GM18951 (cell line): ENCODE results near the gene ZBTB16.
"Not testable (repeated sequence)": the region's sequence is repeated elsewhere in the genome, so short reads cannot be mapped to it uniquely, and the experiment has no call there.

Experiments used
- POLR2A ChIP-seq: IDR thresholded peaks from 4 replicates; pipeline ENCODE4 v1.6.1; 2011; ENCODE audit warnings: mild to moderate bottlenecking; ENCODE audit not compliant: insufficient read length, insufficient read depth; ENCODE audit errors: extremely low read depth
- in situ Hi-C: fragments of 300-500 bp; cut with MboI; formaldehyde crosslinking; loops from one replicate; pipeline ENCODE4 v1.12.0; 2022; ENCODE audit warnings: low sequenced_read_pairs, mixed read lengths, inconsistent platforms; ENCODE audit not compliant: unreplicated experiment

The ZBTB16 gene

DNA sequence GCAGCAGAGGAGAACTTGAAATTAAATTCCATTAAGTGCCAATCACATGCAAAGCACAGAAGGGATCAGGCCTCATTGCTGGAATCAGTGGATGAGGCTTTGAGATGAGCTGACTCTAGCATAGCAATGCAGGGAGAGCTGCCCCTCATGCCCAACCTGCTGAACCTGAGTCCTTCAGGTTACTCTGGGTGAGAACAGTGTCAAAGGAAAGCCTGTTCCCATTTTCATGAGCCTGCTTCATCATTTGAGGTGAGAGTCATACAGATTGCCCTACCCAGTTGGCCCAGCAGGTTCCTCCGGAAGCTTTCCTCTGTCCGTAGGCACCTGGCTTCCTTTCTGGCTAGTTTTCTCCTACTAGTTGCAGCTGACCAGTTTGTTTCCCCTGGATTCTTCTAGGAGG, 25.9 kb upstream of the ZBTB16 start:
- TF ChIP-seq POLR2A, result no peak
- in situ Hi-C loops, result no loop called here

DNA sequence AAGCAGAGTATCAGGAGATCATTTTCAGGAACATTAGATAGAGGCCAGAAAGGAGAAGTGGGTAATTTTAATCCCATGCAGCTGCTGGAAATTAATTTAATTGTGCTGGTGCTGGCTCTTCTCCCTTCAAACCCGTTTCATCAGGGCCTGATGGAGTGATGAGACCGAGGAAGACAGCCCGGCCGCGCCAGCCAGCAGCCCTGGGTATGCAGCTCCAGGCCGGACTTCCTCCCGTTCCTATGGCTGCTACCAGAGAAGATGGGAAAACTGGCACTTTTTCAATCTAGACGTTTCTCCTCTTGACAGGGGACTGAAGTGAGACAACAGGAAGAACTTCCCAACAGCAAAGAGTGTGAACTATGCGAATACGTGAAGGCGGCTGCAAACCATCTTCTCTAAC, 24.6 kb upstream of the ZBTB16 start:
- in situ Hi-C loops, result no loop called here
- TF ChIP-seq POLR2A, result no peak

DNA sequence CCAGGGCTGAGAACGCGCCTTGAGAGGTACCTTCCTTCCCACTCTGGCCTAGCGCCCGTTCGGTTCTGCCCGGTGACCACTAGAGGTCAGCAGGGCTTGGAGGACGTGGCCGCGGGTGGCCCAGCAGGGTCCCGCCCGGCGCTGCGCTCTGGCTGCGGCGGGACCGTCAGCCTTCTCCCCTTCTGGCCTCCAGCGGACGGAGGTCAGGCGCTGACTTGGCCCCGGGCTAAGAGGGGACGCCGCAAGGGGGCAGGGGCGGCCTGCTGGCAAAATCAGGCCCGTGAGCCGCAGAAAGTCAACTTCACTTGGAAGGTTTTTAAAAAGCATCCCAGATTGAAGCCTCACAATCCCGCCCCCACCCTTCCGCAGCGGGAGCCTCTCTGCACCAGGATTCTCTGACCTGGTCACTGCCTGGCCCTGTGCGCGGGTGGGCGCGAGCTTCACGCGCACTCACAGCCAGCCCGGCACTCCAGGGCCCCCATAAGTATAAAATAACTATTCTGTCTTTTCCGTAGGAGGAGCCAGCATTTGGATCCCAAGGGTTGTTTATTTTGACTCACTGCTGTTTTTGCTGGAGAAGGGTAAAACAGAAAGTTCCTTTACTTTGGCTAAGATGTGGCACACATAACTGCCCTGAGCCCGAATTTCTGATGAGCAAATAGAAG, 23.2 kb upstream of the ZBTB16 start:
- in situ Hi-C loops, result no loop called here
- no peak for TF ChIP-seq POLR2A

DNA sequence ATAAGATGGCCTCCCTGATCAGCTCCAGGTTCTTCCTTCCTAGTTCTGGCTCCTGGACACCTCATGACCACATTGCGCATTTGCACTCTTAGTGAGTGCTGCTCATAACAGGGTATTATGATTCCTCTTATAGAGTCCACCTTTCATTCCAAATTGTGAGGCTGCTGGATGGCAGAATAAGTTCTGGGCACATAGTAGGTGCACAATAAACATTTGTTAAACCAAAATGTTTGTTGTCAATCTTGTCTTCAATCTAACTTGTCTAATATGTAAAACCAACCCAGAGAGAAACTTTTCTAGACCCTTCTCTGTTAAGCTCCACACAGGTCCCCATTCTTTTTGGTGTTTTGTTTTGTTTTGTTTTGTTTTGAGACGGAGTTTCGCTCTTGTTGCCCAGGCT, 22.6 kb upstream of the ZBTB16 start:
- no peak for TF ChIP-seq POLR2A
- in situ Hi-C loops, result no loop called here

DNA sequence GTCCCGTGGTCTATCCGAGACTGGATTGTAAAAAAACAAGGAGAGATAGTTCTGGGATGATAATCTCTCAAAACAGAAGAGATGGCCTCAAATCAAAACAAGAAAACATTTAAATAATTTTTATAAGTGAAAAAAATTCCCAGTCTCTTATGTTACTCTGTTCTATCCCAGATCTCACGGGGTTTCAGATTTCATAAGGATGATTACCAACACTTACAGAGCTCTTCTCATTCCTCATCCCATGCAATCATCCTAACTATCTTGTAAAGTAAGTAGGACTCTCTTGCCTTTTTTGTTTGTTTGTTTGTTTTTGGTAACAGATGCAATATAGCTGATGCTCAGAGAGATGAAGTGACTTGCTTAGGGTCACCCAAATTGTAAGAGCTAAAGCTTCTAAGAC, 20.0 kb upstream of the ZBTB16 start:
- in situ Hi-C loops, result no loop called here

DNA sequence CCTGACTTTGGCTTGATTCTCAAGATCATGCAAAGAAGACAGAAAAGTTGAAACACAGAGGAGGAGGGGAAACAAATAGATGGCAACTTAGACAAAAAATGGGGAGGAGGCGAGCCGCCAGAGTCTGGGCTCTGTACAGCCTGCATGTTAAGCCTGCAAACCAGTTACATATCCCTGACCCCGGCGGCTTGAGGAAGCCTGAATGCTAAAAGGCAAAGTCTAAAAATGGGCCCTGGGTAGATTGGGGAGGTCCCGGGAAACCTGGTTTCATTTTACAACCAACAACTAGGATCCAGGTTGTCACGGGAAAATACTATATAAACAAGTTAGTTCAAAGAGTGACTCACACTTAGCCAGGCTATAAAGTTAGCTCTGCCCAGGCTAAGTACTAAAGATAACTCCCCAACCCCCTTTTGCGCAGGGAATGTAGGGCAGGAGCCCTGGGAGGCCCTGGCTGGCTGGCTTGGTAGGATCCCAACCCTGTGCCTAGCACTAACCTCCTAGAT, 18.8 kb upstream of the ZBTB16 start:
- no peak for TF ChIP-seq POLR2A
- in situ Hi-C loops, result no loop called here

More for the DNA sequence above, 20.0 kb upstream of the ZBTB16 start:
- TF ChIP-seq POLR2A, result no peak

DNA sequence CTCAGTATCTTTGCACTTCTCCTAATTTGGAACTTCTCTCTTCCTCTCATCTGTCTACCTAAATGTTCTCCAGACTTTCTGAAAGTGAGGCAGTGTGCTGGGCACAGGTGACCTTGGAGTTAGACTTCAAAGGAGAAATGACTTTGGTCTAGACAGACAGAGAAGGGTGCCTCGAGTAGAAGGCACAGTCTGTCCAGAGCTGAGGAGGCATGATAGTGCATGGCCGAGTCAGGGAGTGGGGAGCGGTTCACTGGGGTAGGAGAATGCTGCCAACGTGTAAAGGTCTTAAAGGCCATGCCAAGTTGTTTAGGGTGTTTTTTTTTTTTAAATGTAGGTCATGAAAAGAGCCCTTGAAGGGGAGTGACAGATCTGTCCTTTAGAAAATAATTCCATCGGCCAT, 17.3 kb upstream of the ZBTB16 start:
- in situ Hi-C loops, result no loop called here

DNA sequence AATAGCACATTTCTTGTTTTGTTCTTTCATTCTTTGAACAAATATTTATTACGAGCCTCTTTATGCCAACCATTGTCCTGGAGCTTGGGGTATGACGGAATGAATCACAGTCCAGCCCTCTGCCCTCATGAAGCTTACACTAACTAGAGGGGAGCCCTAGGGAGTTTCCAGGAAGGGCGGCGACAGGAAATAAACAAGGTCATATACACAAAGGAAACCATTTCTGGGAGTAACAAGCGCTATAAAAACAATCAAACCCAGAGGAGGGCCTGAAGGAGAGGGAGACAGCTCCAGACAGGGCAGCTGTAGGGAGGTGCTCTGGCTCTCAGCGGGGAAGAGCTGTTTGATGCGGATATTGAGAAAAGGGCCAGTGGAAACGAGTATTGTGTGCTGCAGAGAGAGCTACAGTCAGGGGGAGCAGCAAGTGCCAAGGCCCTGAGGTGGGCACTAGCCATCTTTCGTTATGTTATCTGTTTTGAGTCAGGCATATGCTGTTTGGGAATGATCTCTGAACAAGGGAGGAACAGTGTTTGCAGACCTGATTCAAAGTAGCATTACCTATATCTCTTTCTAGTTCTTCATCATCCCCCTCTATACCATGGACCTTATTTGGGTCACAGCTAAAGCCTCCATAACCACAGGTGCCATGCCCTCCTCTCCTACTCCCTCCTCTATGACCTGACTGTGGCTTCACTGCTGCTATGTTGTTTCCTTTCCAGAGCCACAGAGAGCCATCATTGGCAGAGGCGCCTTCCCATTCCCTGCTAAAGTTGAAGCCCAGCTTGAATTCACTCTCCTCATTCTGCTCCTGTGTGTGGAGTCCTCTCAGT, 15.3 kb upstream of the ZBTB16 start:
- no peak for TF ChIP-seq POLR2A
- in situ Hi-C loops, result no loop called here

More for the DNA sequence above, 17.3 kb upstream of the ZBTB16 start:
- no peak for TF ChIP-seq POLR2A

DNA sequence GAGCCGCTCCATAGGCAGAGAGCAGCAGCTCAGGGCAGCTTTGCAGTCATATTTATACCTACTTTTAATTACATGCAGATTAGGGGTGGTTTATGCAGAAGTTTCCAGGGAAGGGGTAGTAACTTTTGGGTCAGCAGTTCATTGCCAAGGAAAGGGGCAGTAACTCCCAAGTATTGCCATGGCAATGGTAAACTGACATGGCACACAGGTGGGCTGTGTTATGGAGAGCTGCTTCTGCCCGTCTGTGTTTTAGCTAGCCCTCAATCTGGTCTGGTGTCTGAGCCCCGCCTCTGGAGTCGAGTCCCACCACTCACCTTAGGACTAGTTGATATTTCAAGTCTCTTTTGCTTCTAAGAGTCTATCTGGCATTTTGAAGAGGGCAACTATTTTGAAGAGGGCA, 12.2 kb upstream of the ZBTB16 start:
- no peak for TF ChIP-seq POLR2A
- in situ Hi-C loops, result no loop called here

DNA sequence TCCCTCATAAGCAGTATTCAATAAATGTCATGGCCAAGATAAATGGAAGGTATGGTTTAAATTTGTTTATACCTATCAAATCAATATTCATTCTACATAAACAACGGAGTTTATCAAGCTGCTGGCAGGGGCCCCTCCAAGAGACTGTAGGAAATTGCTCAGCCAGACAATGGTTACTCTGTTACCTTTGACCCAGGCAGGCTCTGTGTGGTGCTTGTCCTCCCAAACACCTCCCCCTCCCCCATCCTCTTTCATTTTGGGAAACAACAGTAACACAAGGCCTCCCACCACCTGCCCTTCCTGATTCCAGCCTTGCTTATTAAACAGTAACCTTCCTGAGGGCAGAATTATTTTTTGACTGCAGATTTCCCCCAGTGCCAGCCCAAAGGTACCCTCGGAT, 10.5 kb upstream of the ZBTB16 start:
- in situ Hi-C loops, result no loop called here
- TF ChIP-seq POLR2A, result no peak

DNA sequence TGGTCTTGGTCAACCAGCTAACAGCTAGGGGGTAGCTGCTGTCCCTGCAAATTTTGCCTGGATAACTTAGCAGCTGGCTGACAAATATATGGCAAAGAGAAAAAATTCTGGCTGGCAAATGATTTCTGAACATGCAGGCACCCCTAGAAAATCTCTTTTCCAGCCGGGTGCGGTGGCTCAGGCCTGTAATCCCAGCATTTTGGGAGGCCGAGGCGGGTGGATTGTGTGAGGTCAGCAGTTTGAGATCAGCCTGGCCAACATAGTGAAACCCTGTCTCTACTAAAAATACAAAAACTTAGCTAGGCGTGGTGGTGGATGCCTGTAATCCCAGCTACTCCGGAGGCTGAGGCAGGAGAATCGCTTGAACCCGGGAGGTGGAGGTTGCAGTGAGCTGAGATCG, 9.7 kb upstream of the ZBTB16 start:
- in situ Hi-C loops, result not testable (repeated sequence)

DNA sequence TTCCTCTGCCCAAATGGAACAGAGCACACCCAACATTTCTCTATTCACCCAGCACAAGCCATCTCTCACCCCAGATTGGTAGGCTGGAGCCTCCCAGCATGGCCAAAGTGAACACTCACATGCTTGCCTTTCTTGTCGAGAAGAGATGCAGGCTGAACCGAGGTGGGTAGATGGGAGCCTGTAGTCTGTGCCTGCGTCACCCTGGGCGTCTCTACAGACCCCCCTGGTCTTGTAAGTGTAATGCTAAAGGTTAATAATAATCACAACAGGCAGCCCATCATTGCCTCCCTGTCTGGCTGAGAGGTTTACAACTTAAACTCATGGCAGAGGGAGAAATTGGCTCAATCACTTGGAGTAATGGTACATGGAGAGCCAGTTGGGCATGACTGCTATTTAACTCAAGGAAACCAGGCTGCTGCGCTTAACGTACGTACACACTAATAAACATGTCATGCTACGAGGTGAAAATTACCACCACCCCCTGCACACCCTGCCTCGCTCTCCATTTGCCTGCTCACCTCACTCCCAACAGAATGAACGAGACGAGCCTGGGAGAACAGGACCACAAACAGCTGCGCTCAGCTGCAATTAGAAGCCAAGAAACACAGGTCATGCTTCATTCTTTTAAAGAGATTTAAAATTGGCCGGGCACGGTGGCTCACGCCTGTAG, 9.1 kb upstream of the ZBTB16 start:
- no peak for TF ChIP-seq POLR2A
- in situ Hi-C loops, result no loop called here

DNA sequence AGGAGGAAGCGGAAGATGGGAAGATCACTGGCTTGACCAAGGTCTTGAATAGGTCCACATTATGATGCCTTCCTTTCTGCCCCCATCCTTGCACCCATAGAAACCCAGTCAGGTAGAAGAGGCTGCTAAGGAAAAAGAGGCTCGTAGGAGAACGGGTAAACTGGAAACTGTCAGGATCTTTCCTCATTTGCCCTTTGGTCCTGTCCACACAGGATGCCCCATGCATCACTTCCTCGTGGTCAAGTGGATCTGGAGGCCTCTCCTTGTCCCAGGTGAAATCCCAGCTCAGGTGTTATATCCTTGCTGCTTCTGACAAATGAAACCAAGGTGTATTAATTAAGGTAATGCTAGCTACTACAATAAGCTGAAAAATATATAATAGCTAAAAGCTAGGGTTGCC, 8.0 kb upstream of the ZBTB16 start:
- in situ Hi-C loops, result no loop called here
- no peak for TF ChIP-seq POLR2A
